SK-N-MC (cell line): ENCODE data around the gene COL8A1.

Source experiments
- EZH2 ChIP-seq: fragments of 200-600 bp; sonication (generic); IDR thresholded peaks from one replicate; pipeline ENCODE4 v1.6.1; 2017; ENCODE audit warnings: antibody characterized with exemption
- FOXP2 ChIP-seq: optimal IDR thresholded peaks from 2 replicates; pipeline ENCODE3; 2011; ENCODE audit warnings: mild to moderate bottlenecking, moderate library complexity; ENCODE audit not compliant: insufficient read depth; ENCODE audit errors: extremely low read length, control extremely low read depth
- POLR2AphosphoS5 ChIP-seq: IDR thresholded peaks from 2 replicates; pipeline ENCODE4 v1.6.1; 2012; ENCODE audit warnings: mild to moderate bottlenecking, low read depth, low read length, borderline replicate concordance

DNA sequence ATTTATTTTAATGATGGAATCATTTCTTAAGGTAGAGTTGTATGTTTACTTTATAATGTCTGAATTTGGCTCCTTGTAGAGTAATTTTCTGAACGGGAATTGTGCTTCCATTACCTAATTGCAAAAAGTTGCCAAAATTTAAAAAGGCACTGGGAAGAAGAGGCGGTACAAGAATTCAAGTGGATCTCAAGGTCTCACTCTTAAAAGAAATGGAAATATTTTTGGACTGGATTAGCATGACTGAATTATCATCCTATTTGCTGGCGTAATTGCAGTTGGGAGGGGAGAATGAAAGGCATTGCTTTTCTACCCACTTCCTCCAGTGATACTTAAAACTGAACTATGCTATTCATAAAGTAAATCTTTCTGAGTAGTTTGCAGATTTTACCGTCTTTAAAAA is 46.2 kb downstream of the COL8A1 start:
- no peak for TF ChIP-seq POLR2AphosphoS5
- TF ChIP-seq EZH2 = no peak
- TF ChIP-seq FOXP2 = no peak
